Keratinocyte (primary cell): ENCODE data around the gene ABI3BP.
"Not testable (repeated sequence)": the region's sequence is repeated elsewhere in the genome, so short reads cannot be mapped to it uniquely, and the experiment has no call there.

Source experiments
- EZH2 ChIP-seq: IDR thresholded peaks from one replicate; pipeline ENCODE4 v1.6.1; 2012; ENCODE audit warnings: inconsistent platforms, mild to moderate bottlenecking, low read length, moderate library complexity
- TF ChIP-seq, protein P1 (sequence below), 3 experiments: IDR thresholded peaks in 1 of 3; conservative IDR thresholded peaks in 1 of 3; optimal IDR thresholded peaks in 1 of 3; 2 replicates in 2 of 3; 3 replicates in 1 of 3; pipeline versions ENCODE3 to v1.5.1; 2011; ENCODE audit warnings: low read length in 3 of 3, mild to moderate bottlenecking in 3 of 3, moderate library complexity in 2 of 3, control low read depth in 1 of 3, inconsistent platforms in 1 of 3; ENCODE audit not compliant: insufficient read depth in 2 of 3; ENCODE audit errors: extremely low read depth in 1 of 3

DNA sequence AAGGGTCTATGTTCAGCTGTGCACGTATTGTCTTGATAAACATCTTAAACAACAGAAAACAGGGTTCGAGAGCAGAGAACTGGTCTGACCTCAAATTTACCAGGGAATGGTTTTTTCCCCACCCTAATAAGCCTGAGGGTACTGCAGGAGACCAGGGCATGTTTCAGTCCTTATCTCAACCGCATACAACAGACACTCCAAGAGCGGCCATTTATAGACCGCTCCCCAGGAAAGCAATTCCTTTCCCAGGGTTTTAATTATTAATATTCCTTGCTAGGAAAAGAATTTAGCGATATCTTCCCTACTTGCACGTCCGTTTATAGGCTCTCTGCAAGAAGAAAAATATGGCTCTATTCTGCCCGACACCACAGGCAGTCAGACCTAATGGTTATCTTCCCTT is 19.1 kb upstream of the ABI3BP start:
- not testable (repeated sequence) for TF ChIP-seq EZH2
- TF ChIP-seq, protein P1, sequence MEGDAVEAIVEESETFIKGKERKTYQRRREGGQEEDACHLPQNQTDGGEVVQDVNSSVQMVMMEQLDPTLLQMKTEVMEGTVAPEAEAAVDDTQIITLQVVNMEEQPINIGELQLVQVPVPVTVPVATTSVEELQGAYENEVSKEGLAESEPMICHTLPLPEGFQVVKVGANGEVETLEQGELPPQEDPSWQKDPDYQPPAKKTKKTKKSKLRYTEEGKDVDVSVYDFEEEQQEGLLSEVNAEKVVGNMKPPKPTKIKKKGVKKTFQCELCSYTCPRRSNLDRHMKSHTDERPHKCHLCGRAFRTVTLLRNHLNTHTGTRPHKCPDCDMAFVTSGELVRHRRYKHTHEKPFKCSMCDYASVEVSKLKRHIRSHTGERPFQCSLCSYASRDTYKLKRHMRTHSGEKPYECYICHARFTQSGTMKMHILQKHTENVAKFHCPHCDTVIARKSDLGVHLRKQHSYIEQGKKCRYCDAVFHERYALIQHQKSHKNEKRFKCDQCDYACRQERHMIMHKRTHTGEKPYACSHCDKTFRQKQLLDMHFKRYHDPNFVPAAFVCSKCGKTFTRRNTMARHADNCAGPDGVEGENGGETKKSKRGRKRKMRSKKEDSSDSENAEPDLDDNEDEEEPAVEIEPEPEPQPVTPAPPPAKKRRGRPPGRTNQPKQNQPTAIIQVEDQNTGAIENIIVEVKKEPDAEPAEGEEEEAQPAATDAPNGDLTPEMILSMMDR (optimal IDR thresholded peaks at IDR 0.05 in 1 of 3, IDR thresholded peaks at IDR 0.05 in 1 of 3, conservative IDR thresholded peaks at IDR 0.05 in 1 of 3; ENCODE audit: extremely low read depth in 1 of 3, insufficient read depth in 2 of 3, low read length in 3 of 3) = not testable (repeated sequence)
